AG04450 (cell line): ENCODE data around the gene MEOX1. TPM values are rescaled to one million over a fixed set of nuclear protein-coding genes. Genes with fewer than 3 reads are reported as not detected.

ENCODE experiments used
- CTCF ChIA-PET: fragments of 300-600, 350-600 bp; formaldehyde crosslinking; extraction: SDS; loops from one replicate; lab custom pipeline; 2022; ENCODE audit warnings: antibody characterized with exemption, inconsistent platforms; lab: Charles Lee
- POLR2A ChIA-PET: fragments of 350-600 bp; formaldehyde crosslinking; extraction: SDS; loops from one replicate; lab custom pipeline; 2021; ENCODE audit warnings: antibody characterized with exemption, inconsistent platforms; lab: Yijun Ruan, JAX
- DNase-seq: peaks from one replicate; pipeline ENCODE4 v3.0.0-alpha.2; 2011; ENCODE audit warnings: low read depth, low spot score
- H3K27ac ChIP-seq: one replicate; pipeline ENCODE4 v1.5.1; 2012; ENCODE audit warnings: low read depth, low read length, control low read depth
- H3K27me3 ChIP-seq: one replicate; pipeline ENCODE4 v1.6.0; 2012; ENCODE audit warnings: low read length; ENCODE audit not compliant: control insufficient read depth, insufficient read depth
- H3K4me3 ChIP-seq: 2 replicates; pipeline ENCODE4 v1.5.1; 2011; ENCODE audit warnings: mild to moderate bottlenecking, low read depth, low read length, control low read depth
- H3K9me3 ChIP-seq: 2 replicates; pipeline ENCODE4 v1.5.1; 2012; ENCODE audit warnings: low read length; ENCODE audit not compliant: control insufficient read depth, insufficient read depth
- polyA plus RNA-seq: library from polyadenylated mRNA; depleted of rRNA; stranded (reverse); fragments of >200 nt; gene quantifications from 2 replicates; pipeline ENCODE4 v1.2.3, GENCODE V29; 2011
- TF ChIP-seq, protein P1 (sequence below): IDR thresholded peaks from 2 replicates; pipeline ENCODE4 v1.5.1; 2011; ENCODE audit warnings: low read depth, low read length, control low read depth, inconsistent platforms

Gene MEOX1
- polyA plus RNA-seq, 1 experiment, result 0.07 TPM

DNA sequence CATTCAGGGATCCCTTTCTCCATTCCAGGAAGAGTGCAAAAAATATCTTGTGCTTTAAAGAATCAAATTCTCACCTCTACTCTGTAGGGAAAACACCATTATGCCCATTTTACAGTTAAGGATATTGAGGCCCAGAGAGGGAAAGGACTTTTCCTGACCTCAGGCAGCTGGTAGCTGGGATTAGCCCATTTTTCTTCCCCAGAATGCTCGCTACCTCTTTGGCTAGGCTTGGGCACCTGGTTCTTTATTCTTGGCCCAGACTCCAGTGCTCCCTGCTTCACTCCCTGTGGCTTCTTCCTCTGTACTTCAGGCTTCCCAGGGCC is 45.7 kb downstream of the MEOX1 start:
- TF ChIP-seq, protein P1, sequence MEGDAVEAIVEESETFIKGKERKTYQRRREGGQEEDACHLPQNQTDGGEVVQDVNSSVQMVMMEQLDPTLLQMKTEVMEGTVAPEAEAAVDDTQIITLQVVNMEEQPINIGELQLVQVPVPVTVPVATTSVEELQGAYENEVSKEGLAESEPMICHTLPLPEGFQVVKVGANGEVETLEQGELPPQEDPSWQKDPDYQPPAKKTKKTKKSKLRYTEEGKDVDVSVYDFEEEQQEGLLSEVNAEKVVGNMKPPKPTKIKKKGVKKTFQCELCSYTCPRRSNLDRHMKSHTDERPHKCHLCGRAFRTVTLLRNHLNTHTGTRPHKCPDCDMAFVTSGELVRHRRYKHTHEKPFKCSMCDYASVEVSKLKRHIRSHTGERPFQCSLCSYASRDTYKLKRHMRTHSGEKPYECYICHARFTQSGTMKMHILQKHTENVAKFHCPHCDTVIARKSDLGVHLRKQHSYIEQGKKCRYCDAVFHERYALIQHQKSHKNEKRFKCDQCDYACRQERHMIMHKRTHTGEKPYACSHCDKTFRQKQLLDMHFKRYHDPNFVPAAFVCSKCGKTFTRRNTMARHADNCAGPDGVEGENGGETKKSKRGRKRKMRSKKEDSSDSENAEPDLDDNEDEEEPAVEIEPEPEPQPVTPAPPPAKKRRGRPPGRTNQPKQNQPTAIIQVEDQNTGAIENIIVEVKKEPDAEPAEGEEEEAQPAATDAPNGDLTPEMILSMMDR, result no peak
- ChIA-PET POLR2A (no interaction called here), CTCF (interaction anchor here (1.0 kb wide), 1 partner anchor 39 kb away, joined by 4 read pairs; no protein-coding TSS in a partner anchor)
- Histone ChIP-seq H3K9me3 (no peaks in the 10 kb centered on the region), H3K27me3 (no peaks in the 10 kb centered on the region), H3K4me3 (no peak overlapping the region), H3K27ac (no peak overlapping the region)
- DNase-seq, result no peak

- CTCF ChIA-PET, result interaction anchor here (1.0 kb wide), 1 partner anchor 38 kb away, joined by 4 read pairs; no protein-coding TSS in a partner anchor
Measured at GRCh38 chr17:43615330-43616028, 46.2 kb downstream of the MEOX1 start.

DNA sequence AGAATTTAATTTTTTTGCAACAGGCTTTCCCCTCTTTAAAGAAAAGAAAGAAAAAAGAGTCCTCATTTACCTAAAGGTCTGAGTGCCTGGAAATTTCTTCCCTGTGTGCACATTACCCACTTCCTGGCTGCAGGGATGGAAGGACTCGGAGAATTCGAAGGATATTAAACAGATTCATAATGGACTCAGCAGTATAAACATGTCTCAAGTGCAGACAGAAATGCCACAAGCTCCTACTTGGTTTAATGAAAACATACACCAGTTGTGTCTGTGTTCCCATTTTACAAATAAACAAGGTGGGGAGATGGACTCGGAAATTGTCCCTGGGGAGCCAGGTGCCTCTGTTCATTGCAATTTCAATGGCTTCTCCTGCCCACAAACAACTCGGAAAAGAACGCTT is 47.2 kb downstream of the MEOX1 start:
- no peak for DNase-seq
- TF ChIP-seq, protein P1, result no peak
- Histone ChIP-seq H3K27ac (no peak overlapping the region), H3K9me3 (no peaks in the 10 kb centered on the region), H3K27me3 (no peaks in the 10 kb centered on the region), H3K4me3 (no peak overlapping the region)
- ChIA-PET CTCF (interaction anchor here (1.3 to 1.6 kb wide), 2 partner anchors 38 to 59 kb away, joined by 3 to 8 read pairs; no protein-coding TSS in a partner anchor), POLR2A (no interaction called here)

More at GRCh38 chr17:43615330-43616028, 46.2 kb downstream of the MEOX1 start:
- TF ChIP-seq, protein P1, result no peak
- Histone ChIP-seq H3K4me3 (no peak overlapping the region), H3K9me3 (no peaks in the 10 kb centered on the region), H3K27me3 (no peaks in the 10 kb centered on the region), H3K27ac (no peak overlapping the region)
- no peak for DNase-seq
- POLR2A ChIA-PET, result interaction anchor here (0.6 kb wide), 1 partner anchor 104 kb away, joined by 3 read pairs; no protein-coding TSS in a partner anchor

DNA sequence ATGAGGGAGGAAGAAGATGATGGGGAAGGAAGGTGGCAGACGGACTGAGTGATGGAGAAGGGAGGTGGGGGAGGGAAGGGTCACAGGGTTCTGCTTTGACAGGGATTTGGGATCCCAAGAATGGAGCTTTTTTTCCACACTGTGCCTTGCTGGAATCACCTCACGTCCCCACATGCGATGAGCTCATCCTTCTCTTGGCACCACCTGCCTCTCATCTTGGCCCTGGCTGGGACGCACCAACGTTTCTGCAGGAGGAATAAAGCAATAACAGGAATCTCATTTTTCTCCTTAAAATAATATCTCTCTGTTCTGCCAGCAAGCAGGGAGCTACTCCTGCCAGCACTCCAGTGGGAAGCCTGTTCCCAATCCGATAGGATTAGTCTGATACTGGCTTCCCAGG is 47.8 kb downstream of the MEOX1 start:
- no peaks in the 10 kb centered on the region for H3K27me3 ChIP-seq
- H3K27ac ChIP-seq, result no peak overlapping the region
- TF ChIP-seq, protein P1, result no peak
- CTCF ChIA-PET, result interaction anchor here (0.5 to 1.6 kb wide), 3 partner anchors 37 to 152 kb away, joined by 3 to 8 read pairs (median 3); no protein-coding TSS in a partner anchor
- no peaks in the 10 kb centered on the region for H3K9me3 ChIP-seq
- no peak overlapping the region for H3K4me3 ChIP-seq
- POLR2A ChIA-PET, result no interaction called here
- no peak for DNase-seq

DNA sequence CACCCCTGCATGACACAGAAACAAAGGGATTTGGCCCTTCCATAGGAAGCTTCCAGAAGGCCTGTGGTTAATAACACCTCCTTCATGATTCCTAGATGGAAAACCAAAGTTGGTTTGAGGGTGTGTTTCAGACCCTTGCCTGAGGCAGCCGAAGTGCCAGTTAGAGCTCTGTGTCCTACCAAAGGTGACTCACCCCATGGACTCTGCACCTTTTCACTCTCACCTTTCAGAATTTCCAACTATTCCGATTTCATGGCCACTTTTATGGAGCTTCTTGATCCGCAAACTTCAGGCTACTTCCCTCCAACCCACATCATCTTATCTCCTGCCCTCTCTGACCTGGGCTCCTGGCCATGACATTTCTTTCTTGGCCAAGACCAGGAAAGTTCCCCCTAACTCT is 49.2 kb downstream of the MEOX1 start:
- Histone ChIP-seq H3K27me3 (no peaks in the 10 kb centered on the region), H3K9me3 (no peaks in the 10 kb centered on the region), H3K4me3 (no peak overlapping the region), H3K27ac (no peak overlapping the region)
- ChIA-PET POLR2A (no interaction called here), CTCF (no interaction called here)
- TF ChIP-seq, protein P1, result no peak
- DNase-seq, result no peak
